Fibroblast of lung (primary cell): ENCODE results near the gene DSP. TPM values are rescaled to one million over a fixed set of nuclear protein-coding genes. Genes with fewer than 3 reads are reported as not detected.

Experiments
- DNase-seq, 2 donors: peaks; one replicate each; pipeline versions ENCODE4 v3.0.0 to v3.0.0-alpha.2; 2010; ENCODE audit warnings: low read depth in 2 of 2
- H2AFZ ChIP-seq: 2 replicates; pipeline ENCODE4 v1.5.1; 2012; ENCODE audit warnings: low read length, control low read depth, inconsistent platforms
- H3K27ac ChIP-seq: 2 replicates; pipeline ENCODE4 v1.5.1; 2011; ENCODE audit warnings: low read length, control low read depth; ENCODE audit not compliant: insufficient read depth
- H3K27me3 ChIP-seq: 2 replicates; pipeline ENCODE4 v1.5.1; 2011; ENCODE audit warnings: mild to moderate bottlenecking, low read length; ENCODE audit not compliant: control insufficient read depth, insufficient read depth
- H3K36me3 ChIP-seq: 2 replicates; pipeline ENCODE4 v1.5.1; 2011; ENCODE audit warnings: low read length; ENCODE audit not compliant: control insufficient read depth, insufficient read depth
- H3K4me1 ChIP-seq: 2 replicates; pipeline ENCODE4 v1.5.1; 2011; ENCODE audit warnings: low read length; ENCODE audit not compliant: control insufficient read depth, insufficient read depth; ENCODE audit errors: extremely low read depth
- H3K4me2 ChIP-seq: 2 replicates; pipeline ENCODE4 v1.5.1; 2011; ENCODE audit warnings: low read length, control low read depth; ENCODE audit not compliant: insufficient read depth; ENCODE audit errors: extremely low read depth
- H3K4me3 ChIP-seq, 4 experiments: fragments of 200-600 bp in 1 of 4; sonication (generic) in 1 of 4; replicated peaks in 1 of 4; 2 replicates each; pipeline ENCODE4 v1.5.1; 2011 to 2016; ENCODE audit warnings: low read length in 4 of 4, low read depth in 3 of 4, mild to moderate bottlenecking in 3 of 4, control low read depth in 2 of 4, inconsistent platforms in 1 of 4, mixed read lengths in 1 of 4; ENCODE audit not compliant: insufficient read depth in 1 of 4; ENCODE audit errors: control extremely low read depth in 1 of 4
- H3K79me2 ChIP-seq: 2 replicates; pipeline ENCODE4 v1.5.1; 2012; ENCODE audit warnings: mild to moderate bottlenecking, low read length, inconsistent platforms; ENCODE audit not compliant: control insufficient read depth, insufficient read depth
- H3K9ac ChIP-seq: 2 replicates; pipeline ENCODE4 v1.5.1; 2011; ENCODE audit warnings: mild to moderate bottlenecking, low read length, control low read depth; ENCODE audit not compliant: insufficient read depth
- H3K9me3 ChIP-seq: 2 replicates; pipeline ENCODE4 v1.5.1; 2012; ENCODE audit warnings: low read depth, low read length; ENCODE audit not compliant: control insufficient read depth, insufficient read depth
- H4K20me1 ChIP-seq: 2 replicates; pipeline ENCODE4 v1.5.1; 2011; ENCODE audit warnings: low read length; ENCODE audit not compliant: control insufficient read depth, insufficient read depth; ENCODE audit errors: extremely low read depth
- CTCF ChIP-seq, 2 donors: IDR thresholded peaks in 1 of 2; conservative IDR thresholded peaks in 1 of 2; 1 replicate in 1 of 2; 2 replicates in 1 of 2; pipeline ENCODE4 v1.5.1; 2011 to 2012; ENCODE audit warnings: low read length in 2 of 2, control low read depth in 1 of 2, inconsistent platforms in 1 of 2, low read depth in 1 of 2, mild to moderate bottlenecking in 1 of 2
- EZH2 ChIP-seq: IDR thresholded peaks from 2 replicates; pipeline ENCODE4 v1.5.1; 2012; ENCODE audit warnings: low read length, control low read depth, mild to moderate bottlenecking; ENCODE audit errors: missing control alignments
- polyA plus RNA-seq, 2 donors: library from polyadenylated mRNA; depleted of rRNA in 1 of 2; stranded (reverse) in 1 of 2; unstranded in 1 of 2; fragments of >200 nt; gene quantifications; 2 replicates each; pipeline ENCODE4 v1.2.1, GENCODE V29; 2011 to 2012; ENCODE audit warnings: missing spikeins in 1 of 2
- total RNA-seq: library from RNA; depleted of rRNA; stranded (reverse); fragments of >200 nt; gene quantifications from 2 replicates; pipeline ENCODE4 v1.2.1, GENCODE V29; 2014

Gene DSP
- total and polyA plus RNA-seq, 2 donors (not counting 1 experiment from before 2014, with no cell fraction given) = 3.8 TPM; not detected in 1

GRCh38 chr6:7615611-7616383 lies 74.3 kb downstream of the DSP start:
- H3K4me1 ChIP-seq = no peaks in the 10 kb centered on the region
- peaks cover 4% of the 10 kb centered on the region for H3K36me3 ChIP-seq
- no peak overlapping the region for H3K9ac ChIP-seq
- H3K27me3 ChIP-seq = no peaks in the 10 kb centered on the region
- no peak for TF ChIP-seq EZH2
- peak; percentile 78 to 79 for TF ChIP-seq CTCF (conservative IDR thresholded peaks at IDR 0.05 in 1 of 2, IDR thresholded peaks at IDR 0.05 in 1 of 2; ENCODE audit: low read depth in 1 of 2, low read length in 2 of 2)
- H3K79me2 ChIP-seq = no peaks in the 10 kb centered on the region
- no peaks in the 10 kb centered on the region for H4K20me1 ChIP-seq
- H2AFZ ChIP-seq = no peak overlapping the region
- H3K9me3 ChIP-seq = no peaks in the 10 kb centered on the region
- DNase-seq = peak; percentile 40 to 69
- H3K27ac ChIP-seq = no peak overlapping the region
- H3K4me2 ChIP-seq = no peak overlapping the region
- no peak overlapping the region for H3K4me3 ChIP-seq

GRCh38 chr6:7617801-7618764 lies 76.6 kb downstream of the DSP start:
- Histone ChIP-seq H2AFZ (no peak overlapping the region), H3K9ac (no peak overlapping the region), H3K4me2 (no peak overlapping the region), H3K4me3 (no peak overlapping the region), H3K9me3 (no peaks in the 10 kb centered on the region), H3K4me1 (no peaks in the 10 kb centered on the region), H3K27ac (no peak overlapping the region), H4K20me1 (no peaks in the 10 kb centered on the region), H3K36me3 (no peaks in the 10 kb centered on the region), H3K27me3 (no peaks in the 10 kb centered on the region), H3K79me2 (no peaks in the 10 kb centered on the region)
- TF ChIP-seq EZH2 (no peak), CTCF (conservative IDR thresholded peaks at IDR 0.05 in 1 of 2, IDR thresholded peaks at IDR 0.05 in 1 of 2; ENCODE audit: low read depth in 1 of 2, low read length in 2 of 2) (no peak)
- peak; percentile 30 to 66 for DNase-seq

GRCh38 chr6:7621761-7622160 lies 80.3 kb downstream of the DSP start:
- Histone ChIP-seq H3K27me3 (no peaks in the 10 kb centered on the region), H3K79me2 (no peaks in the 10 kb centered on the region), H3K9ac (no peak overlapping the region), H3K4me2 (no peak overlapping the region), H3K9me3 (no peaks in the 10 kb centered on the region), H3K4me1 (no peaks in the 10 kb centered on the region), H3K27ac (no peak overlapping the region), H3K36me3 (no peaks in the 10 kb centered on the region), H2AFZ (no peak overlapping the region), H4K20me1 (no peaks in the 10 kb centered on the region), H3K4me3 (no peak overlapping the region)
- TF ChIP-seq EZH2 (no peak), CTCF (conservative IDR thresholded peaks at IDR 0.05 in 1 of 2, IDR thresholded peaks at IDR 0.05 in 1 of 2; ENCODE audit: low read depth in 1 of 2, low read length in 2 of 2) (no peak)
- DNase-seq = peak in 1 of 2 donors; percentile 30
